Bronchial epithelial cell (primary cell): ENCODE measurements around the gene MRPL40. TPM values are rescaled to one million over a fixed set of nuclear protein-coding genes. Genes with fewer than 3 reads are reported as not detected.
"Not testable (repeated sequence)": the region's sequence is repeated elsewhere in the genome, so short reads cannot be mapped to it uniquely, and the experiment has no call there.

Experiments used
- DNase-seq: peaks from one replicate; pipeline ENCODE4 v3.0.0-alpha.2; 2010; ENCODE audit warnings: low read depth
- FAIRE-seq: peaks from 2 replicates; lab custom pipeline; 2011; peaks lifted over from hg19 to GRCh38; lab: Jason Lieb, UNC
- H3K27me3 ChIP-seq: 2 replicates; pipeline ENCODE4 v1.5.1; 2011; ENCODE audit warnings: low read length; ENCODE audit not compliant: control insufficient read depth, insufficient read depth
- H3K36me3 ChIP-seq: 2 replicates; pipeline ENCODE4 v1.5.1; 2011; ENCODE audit warnings: low read length; ENCODE audit not compliant: control insufficient read depth, insufficient read depth
- H3K4me3 ChIP-seq: 2 replicates; pipeline ENCODE4 v1.5.1; 2011; ENCODE audit warnings: mild to moderate bottlenecking, low read depth, low read length, control low read depth
- total RNA-seq: library from RNA; depleted of rRNA; stranded (reverse); fragments of >200 nt; gene quantifications from 2 replicates; pipeline ENCODE4 v1.2.1, GENCODE V29; 2014
- TF ChIP-seq, protein P1 (sequence below): IDR thresholded peaks from 2 replicates; pipeline ENCODE4 v1.5.1; 2011; ENCODE audit warnings: mild to moderate bottlenecking, moderate library complexity, low read length, control low read depth, inconsistent platforms; ENCODE audit not compliant: insufficient read depth, severe bottlenecking

The MRPL40 gene
- total RNA-seq, 1 donor from 2014 or later, result 60.8 TPM

DNA sequence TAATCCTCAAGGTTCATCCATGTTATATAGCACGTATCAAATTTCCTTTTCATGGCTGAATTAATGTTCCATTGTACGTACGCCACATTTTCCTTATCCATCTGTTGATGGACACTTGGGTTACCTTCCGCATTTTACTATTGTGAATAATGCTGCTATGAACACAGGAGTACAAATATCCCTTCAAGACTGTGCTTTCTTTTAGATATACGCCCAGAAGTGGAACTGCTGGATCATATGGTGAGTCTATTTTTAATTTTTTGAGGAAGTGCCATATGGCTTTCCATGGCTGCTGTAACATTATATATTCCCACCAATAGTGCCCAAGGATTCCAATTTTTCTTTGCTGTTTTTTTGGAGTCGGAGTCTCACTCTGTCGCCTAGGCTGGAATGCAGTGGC, 6.0 kb downstream of the MRPL40 start:
- TF ChIP-seq, protein P1, sequence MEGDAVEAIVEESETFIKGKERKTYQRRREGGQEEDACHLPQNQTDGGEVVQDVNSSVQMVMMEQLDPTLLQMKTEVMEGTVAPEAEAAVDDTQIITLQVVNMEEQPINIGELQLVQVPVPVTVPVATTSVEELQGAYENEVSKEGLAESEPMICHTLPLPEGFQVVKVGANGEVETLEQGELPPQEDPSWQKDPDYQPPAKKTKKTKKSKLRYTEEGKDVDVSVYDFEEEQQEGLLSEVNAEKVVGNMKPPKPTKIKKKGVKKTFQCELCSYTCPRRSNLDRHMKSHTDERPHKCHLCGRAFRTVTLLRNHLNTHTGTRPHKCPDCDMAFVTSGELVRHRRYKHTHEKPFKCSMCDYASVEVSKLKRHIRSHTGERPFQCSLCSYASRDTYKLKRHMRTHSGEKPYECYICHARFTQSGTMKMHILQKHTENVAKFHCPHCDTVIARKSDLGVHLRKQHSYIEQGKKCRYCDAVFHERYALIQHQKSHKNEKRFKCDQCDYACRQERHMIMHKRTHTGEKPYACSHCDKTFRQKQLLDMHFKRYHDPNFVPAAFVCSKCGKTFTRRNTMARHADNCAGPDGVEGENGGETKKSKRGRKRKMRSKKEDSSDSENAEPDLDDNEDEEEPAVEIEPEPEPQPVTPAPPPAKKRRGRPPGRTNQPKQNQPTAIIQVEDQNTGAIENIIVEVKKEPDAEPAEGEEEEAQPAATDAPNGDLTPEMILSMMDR, result no peak
- DNase-seq, result peak; percentile 59
- no peak overlapping the region for H3K4me3 ChIP-seq
- no peaks in the 10 kb centered on the region for H3K27me3 ChIP-seq
- no peak for FAIRE-seq
- H3K36me3 ChIP-seq, result peaks cover 11% of the 10 kb centered on the region

DNA sequence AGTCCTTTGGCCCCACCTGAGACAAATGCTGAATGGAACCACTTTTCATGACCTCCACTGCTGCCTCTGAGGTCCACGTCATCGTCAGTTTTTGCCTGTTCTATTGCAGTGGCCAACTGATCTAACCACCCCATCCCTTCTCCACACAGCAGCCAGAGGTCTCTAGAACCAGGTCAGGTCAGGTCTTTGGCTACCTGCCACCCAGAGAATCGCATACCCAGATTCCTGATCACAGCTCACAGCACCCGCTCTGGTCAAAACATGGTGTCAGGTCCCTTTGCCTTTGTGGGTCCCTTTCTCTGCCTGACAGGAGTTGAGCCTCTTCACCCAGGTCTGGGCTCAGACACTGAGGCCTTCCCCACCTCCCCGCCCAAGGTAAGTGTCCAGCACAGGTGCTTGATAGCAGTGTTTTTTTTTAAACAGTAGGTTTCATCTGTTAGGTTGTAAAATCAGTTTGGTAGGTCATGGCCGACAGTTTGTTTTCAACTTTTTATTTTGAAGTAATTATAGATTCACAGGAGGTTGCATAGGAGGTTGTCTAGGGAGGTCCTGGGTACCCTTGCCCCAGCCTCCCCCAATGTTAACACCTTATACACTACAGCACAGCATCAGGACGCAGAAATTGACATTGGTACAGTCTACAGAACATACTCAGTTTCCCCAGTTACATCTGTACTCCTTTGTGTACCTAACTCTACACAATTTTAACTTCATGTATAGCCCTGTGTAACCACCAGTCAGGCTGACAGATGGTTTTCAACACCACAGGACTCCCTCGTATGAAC, 8.3 kb downstream of the MRPL40 start:
- Histone ChIP-seq H3K4me3 (no peak overlapping the region), H3K36me3 (peaks cover 11% of the 10 kb centered on the region), H3K27me3 (no peaks in the 10 kb centered on the region)
- TF ChIP-seq, protein P1, result no peak
- FAIRE-seq (no peak), DNase-seq (no peak)

DNA sequence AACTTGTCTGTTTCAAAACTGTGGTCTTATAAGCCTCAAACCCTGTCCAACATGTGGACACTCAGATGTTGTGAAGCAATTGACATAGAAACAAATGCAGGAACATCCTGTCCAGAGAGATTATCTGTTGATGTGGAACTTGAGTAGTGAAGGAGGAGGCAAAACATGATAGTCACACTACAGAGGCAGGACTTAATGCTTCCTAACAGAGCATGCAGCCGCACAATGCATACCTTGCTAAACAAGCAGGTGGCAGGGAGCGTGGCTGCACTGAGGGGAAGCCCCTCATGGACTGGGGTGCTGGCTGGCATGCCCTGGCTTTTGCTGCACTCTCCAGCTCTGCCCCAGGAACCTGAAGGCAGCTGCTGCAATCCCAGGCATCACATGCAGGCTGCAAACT, 9.8 kb downstream of the MRPL40 start:
- H3K36me3 ChIP-seq, result peaks cover 10% of the 10 kb centered on the region
- TF ChIP-seq, protein P1, result no peak

DNA sequence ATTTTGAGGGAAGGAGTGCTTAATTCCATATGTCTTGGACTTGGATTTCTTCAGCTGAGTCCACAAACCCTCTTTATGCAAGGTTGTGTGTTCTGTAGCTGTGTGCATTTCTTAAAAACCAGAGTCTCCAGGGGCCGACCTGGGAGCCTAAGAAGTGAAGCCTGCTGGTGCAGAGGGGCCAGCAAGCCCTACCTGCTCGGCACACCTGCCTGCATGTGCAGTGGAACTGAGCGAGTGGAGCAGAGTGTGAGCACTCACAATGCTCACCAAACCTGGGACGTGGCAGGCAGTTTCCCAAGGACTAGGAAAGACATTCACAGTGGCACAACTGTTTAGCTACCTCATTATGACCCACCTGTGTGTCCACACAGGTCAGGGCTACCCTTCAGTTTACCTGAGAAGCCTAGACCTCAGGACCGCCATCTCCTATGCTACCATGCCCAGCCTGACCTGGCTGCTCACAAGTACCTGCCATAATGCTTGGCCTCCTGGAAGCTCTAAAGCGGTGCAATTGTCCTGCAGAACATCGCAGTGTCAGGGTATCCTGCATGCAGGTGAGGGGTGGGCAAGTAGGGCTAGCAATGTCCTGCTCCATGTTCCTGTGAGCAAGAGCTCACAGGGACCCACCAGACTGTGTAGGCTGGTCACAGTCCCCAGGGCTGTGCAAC, 11.3 kb downstream of the MRPL40 start:
- Histone ChIP-seq H3K36me3 (peaks cover 10% of the 10 kb centered on the region), H3K4me3 (no peak overlapping the region), H3K27me3 (no peaks in the 10 kb centered on the region)
- FAIRE-seq, result no peak
- TF ChIP-seq, protein P1, result no peak
- no peak for DNase-seq

More for the DNA sequence above, 9.8 kb downstream of the MRPL40 start:
- H3K27me3 ChIP-seq, result no peaks in the 10 kb centered on the region
- FAIRE-seq (no peak), DNase-seq (no peak)
- H3K4me3 ChIP-seq, result no peak overlapping the region

DNA sequence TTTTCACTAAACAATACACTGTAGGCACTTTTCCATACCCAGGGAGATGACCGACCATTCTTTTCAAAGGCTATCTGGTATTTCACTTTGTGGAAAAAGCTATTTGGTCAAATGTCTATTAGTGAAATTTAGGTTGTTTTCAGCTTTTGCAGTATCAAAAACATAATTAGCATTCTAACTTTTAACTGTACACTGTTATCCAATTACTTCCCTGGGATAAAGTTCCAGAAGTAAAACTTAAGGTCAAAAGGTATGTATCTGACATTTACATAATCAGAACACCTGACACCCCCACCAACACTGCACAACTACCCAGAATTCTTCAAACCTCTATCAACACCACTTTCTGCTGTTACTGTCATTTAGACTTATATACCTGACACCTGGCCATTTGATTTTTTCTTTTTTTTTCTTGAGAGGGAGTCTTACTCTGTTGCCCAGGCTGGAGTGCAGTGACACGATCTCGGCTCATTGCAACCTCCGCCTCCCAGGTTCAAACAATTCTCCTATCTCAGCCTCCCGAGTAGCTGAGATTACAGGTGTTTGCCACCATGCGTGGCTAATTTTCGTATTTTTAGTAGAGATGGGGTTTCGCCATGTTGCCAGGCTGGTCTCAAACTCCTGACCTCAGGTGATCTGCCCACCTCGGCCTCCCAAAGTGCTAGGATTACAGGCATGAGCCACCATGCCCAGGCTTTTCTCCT, 13.1 kb downstream of the MRPL40 start:
- not testable (repeated sequence) for H3K4me3 ChIP-seq, FAIRE-seq, DNase-seq, H3K27me3 ChIP-seq, H3K36me3 ChIP-seq
